Activated CD4-positive, alpha-beta memory T cell treated with anti-CD3 and anti-CD28 coated beads, Interleukin-2, amount 10 ng/mL, durations not matched to agents 7 days and 5 days (primary cell): ENCODE results near the gene INTS1. TPM values are rescaled to one million over a fixed set of nuclear protein-coding genes. Genes with fewer than 3 reads are reported as not detected.
"Not testable (repeated sequence)": the region's sequence is repeated elsewhere in the genome, so short reads cannot be mapped to it uniquely, and the experiment has no call there.

ENCODE experiments used
- CTCF ChIA-PET: fragments of 350-600 bp; sonication (Branson Sonifier 250); formaldehyde crosslinking; loops from one replicate; lab custom pipeline; 2021; ENCODE audit warnings: antibody characterized with exemption, inconsistent platforms; lab: Charles Lee
- POLR2A ChIA-PET: fragments of 350-600 bp; sonication (Branson Sonifier 250); formaldehyde crosslinking; loops from one replicate; lab custom pipeline; 2021; ENCODE audit warnings: antibody characterized with exemption; lab: Charles Lee
- DNase-seq: peaks from one replicate; pipeline ENCODE4 v3.0.0-alpha.2; 2020
- H3K27ac Mint-ChIP-seq: one replicate; pipeline ENCODE4 v1.8.0; 2021; ENCODE audit warnings: mild to moderate bottlenecking, mixed read lengths
- H3K27me3 Mint-ChIP-seq: one replicate; pipeline ENCODE4 v1.8.0; 2021; ENCODE audit warnings: mixed read lengths
- H3K36me3 Mint-ChIP-seq: one replicate; pipeline ENCODE4 v1.8.0; 2021; ENCODE audit warnings: low read depth, mixed read lengths
- H3K4me1 Mint-ChIP-seq: one replicate; pipeline ENCODE4 v1.8.0; 2021; ENCODE audit warnings: mixed read lengths
- H3K4me3 Mint-ChIP-seq: one replicate; pipeline ENCODE4 v1.8.0; 2021; ENCODE audit warnings: mild to moderate bottlenecking, mixed read lengths
- H3K9me3 Mint-ChIP-seq: one replicate; pipeline ENCODE4 v1.8.0; 2021; ENCODE audit warnings: mixed read lengths
- total RNA-seq, 2 experiments: library from RNA; stranded (reverse); gene quantifications; one replicate each; pipeline ENCODE4 v1.2.3, GENCODE V29; 2021

INTS1 gene
- total RNA-seq, 2 experiments from 2014 or later: 79.2 to 87.5 TPM

DNA sequence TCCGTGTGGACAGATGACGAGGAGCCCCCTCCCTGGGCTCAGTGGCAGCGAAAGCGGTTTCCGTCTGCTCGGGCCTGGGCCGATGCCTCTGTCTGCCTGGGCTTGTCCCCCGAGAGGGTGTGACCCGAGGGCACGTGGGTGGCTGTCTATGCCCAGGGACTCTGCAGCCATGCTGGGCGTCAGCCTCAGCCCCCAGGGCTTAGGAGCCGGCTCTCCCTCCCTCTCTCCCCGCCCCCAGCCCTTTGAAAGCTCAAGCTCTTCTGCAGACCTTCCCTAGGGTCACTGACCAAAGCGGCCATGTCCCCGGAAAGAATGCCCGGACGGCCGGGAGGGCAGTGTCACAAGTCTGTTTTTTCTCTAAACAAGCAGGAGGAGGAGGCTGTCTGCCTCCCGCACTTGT lies 52.0 kb downstream of the INTS1 start:
- no peak for DNase-seq
- H3K4me3 Mint-ChIP-seq: no peak overlapping the region
- ChIA-PET CTCF (no interaction called here), POLR2A (no interaction called here)
- H3K4me1 Mint-ChIP-seq: no peaks in the 10 kb centered on the region
- H3K9me3 Mint-ChIP-seq: no peaks in the 10 kb centered on the region
- H3K27me3 Mint-ChIP-seq: no peaks in the 10 kb centered on the region
- H3K27ac Mint-ChIP-seq: no peak overlapping the region
- no peaks in the 10 kb centered on the region for H3K36me3 Mint-ChIP-seq

DNA sequence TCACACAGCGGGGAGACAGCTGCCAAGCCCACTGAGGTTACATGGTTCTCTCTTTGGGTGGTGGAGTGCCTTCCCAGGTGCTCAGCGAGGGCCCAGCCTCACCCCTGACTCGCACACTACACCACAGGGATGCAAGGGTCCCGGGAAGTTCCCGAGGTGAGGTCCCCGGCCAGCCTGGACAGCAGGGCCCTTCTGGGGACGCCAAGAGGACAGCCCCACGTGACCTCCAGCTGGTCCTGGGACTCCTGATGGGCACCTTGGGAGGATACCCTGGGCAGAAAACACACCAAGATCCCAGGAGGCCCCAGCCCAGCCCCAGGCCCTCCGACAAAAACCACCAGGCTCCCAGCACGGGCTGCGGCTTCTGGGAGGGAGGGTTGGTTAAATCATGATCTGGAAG lies 53.2 kb downstream of the INTS1 start:
- ChIA-PET CTCF (no interaction called here), POLR2A (no interaction called here)
- no peak overlapping the region for H3K27ac Mint-ChIP-seq
- H3K9me3 Mint-ChIP-seq: no peaks in the 10 kb centered on the region
- no peaks in the 10 kb centered on the region for H3K4me1 Mint-ChIP-seq
- H3K36me3 Mint-ChIP-seq: no peaks in the 10 kb centered on the region
- no peaks in the 10 kb centered on the region for H3K27me3 Mint-ChIP-seq
- H3K4me3 Mint-ChIP-seq: no peak overlapping the region
- DNase-seq: no peak

DNA sequence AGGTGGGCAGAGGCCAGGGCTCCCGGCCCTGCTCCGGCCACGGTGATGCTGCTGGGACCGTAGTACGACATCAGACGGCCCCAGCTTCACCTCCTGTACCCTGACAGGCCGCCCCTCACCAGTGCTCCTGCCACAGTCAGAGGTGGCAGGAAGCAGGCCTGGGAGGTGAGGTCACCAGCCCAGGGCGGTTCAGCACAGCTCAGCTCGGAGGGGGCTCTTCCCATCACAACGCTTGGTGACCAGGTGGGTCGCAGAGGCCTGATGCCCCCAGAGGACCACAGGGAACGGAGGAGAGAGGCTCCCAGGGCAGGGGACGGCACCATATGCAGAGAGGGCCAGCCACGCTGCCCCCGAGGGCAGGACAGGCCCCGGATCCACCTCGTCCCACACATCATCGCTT lies 53.8 kb downstream of the INTS1 start:
- CTCF ChIA-PET: no interaction called here
- no peaks in the 10 kb centered on the region for H3K27me3 Mint-ChIP-seq
- no peaks in the 10 kb centered on the region for H3K4me1 Mint-ChIP-seq
- no peak for DNase-seq
- H3K27ac Mint-ChIP-seq: no peak overlapping the region
- H3K9me3 Mint-ChIP-seq: no peaks in the 10 kb centered on the region
- POLR2A ChIA-PET: no interaction called here
- H3K36me3 Mint-ChIP-seq: no peaks in the 10 kb centered on the region
- H3K4me3 Mint-ChIP-seq: no peak overlapping the region

DNA sequence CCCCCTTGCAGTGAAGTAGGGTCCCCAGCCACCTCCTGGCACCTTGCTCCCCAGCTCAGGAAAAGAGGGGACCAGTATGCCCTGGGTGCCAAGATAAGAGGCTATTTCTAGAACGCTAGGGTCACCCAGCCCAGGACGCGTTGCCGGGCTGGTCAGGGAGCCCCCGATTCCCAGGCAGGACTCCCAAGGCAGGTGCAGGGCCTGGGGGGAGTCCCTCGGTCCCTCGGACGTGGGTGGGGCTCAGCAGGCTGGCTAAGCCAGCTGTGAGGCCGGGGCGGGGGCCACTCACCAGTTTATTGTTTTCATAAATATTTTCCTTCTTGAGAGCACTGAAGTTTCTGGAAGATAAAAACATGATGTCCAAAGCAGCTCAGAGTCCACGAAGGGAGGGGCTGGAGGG lies 54.2 kb downstream of the INTS1 start:
- Mint-ChIP-seq H3K4me3 (no peak overlapping the region), H3K4me1 (no peaks in the 10 kb centered on the region), H3K27ac (no peak overlapping the region), H3K9me3 (no peaks in the 10 kb centered on the region), H3K27me3 (no peaks in the 10 kb centered on the region), H3K36me3 (no peaks in the 10 kb centered on the region)
- no peak for DNase-seq
- CTCF ChIA-PET: no interaction called here
- POLR2A ChIA-PET: no interaction called here

DNA sequence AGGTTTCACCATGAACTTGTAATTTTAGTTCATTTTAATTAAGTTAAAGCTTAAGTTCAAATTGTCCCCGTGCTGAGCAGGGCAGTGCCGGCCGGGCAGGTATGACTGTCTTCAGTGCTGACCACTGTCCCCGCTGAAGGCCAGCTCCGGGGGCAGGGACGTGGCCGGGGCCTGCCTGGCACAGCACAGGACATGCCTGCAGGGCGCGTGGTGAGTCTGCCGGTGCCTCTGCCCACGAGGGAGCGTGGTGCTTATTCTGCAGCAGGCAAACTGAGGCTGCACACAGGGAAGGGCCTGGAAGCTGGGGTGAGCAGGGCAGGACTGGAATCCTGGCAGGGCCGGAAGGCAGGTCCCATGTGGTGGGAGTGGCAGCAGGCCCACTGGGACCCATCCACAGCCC lies 54.7 kb downstream of the INTS1 start:
- H3K36me3 Mint-ChIP-seq: no peaks in the 10 kb centered on the region
- H3K4me3 Mint-ChIP-seq: no peak overlapping the region
- H3K27ac Mint-ChIP-seq: no peak overlapping the region
- CTCF ChIA-PET: no interaction called here
- POLR2A ChIA-PET: no interaction called here
- H3K9me3 Mint-ChIP-seq: no peaks in the 10 kb centered on the region
- no peaks in the 10 kb centered on the region for H3K4me1 Mint-ChIP-seq
- no peak for DNase-seq
- H3K27me3 Mint-ChIP-seq: no peaks in the 10 kb centered on the region

DNA sequence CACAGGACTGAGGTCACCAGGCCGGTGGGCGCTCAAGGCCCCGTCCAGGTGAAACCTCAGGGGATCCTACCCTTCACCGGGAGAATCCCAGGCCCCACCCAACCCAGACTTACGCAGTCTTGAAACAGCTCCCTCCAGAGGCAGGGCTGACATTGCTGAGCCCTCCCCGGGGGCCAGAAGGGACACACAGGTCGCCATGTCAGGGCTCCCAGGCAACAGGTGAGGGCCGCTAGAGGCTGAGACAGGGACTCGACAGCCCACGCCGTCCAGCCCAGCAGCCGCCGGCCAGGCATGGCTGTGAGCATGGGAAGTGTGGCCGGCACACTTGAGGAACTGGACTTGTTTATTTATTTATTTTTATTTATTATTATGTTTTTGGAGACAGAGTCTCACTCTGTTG lies 55.2 kb downstream of the INTS1 start:
- CTCF ChIA-PET: no interaction called here
- H3K4me1 Mint-ChIP-seq: no peaks in the 10 kb centered on the region
- H3K9me3 Mint-ChIP-seq: no peaks in the 10 kb centered on the region
- no peak overlapping the region for H3K27ac Mint-ChIP-seq
- H3K4me3 Mint-ChIP-seq: no peak overlapping the region
- POLR2A ChIA-PET: no interaction called here
- no peaks in the 10 kb centered on the region for H3K36me3 Mint-ChIP-seq
- no peaks in the 10 kb centered on the region for H3K27me3 Mint-ChIP-seq
- DNase-seq: no peak

DNA sequence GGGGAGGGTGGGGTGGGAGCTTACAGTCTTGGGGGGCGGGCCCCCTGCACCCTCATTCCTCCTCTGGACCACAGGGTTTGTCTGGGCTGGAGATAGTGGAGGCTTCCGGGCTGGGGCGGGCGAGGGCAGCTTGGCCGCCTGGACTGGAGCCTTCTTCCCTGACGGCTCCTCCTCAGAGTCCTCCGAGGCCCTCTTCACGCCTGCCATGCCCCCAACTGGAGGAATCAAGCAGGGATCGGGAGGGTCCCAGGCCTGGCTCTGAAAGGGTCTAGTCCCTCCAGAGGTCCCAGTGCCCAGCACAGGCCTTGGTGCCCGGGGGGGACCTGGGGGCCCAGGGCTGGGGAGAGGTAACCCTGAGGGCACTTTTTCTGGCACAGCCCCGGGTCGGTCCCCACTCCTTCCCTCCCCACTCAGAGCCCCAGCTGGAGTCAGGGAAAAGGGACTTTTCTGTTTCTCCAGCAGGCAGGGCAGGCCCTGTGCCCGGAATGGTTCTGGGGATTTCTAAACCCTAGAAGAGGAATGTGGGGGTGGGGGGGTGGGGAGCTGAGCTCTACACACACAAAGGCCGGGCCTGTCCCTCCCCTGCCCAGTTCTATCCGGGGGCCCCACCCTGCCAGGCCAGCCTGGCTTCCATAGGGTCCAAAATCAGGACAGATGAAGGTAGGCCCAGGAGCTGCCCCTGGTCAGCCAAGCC lies 56.5 kb downstream of the INTS1 start:
- POLR2A ChIA-PET: no interaction called here
- no peaks in the 10 kb centered on the region for H3K4me1 Mint-ChIP-seq
- H3K27ac Mint-ChIP-seq: no peak overlapping the region
- CTCF ChIA-PET: no interaction called here
- no peaks in the 10 kb centered on the region for H3K27me3 Mint-ChIP-seq
- no peak for DNase-seq
- no peaks in the 10 kb centered on the region for H3K36me3 Mint-ChIP-seq
- no peaks in the 10 kb centered on the region for H3K9me3 Mint-ChIP-seq
- no peak overlapping the region for H3K4me3 Mint-ChIP-seq

DNA sequence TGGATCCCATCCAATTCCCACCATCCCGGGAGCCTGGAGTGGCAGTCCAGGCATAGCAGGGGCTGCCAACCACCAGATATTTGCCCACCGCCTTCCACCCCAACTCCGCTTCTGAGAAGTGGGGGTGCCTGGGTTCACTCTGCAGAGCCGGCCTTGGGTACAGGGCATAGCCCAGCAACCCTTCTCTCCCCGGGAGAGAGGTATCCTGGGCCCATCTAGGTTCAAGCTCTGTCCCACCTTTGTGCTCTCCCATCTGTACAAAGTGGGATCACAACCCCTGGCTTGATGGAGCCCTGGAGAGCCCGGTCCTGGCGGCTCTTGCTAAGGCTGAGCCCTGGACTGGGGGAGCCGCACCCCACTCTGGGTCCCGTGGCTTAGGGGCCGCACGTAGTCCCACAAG lies 57.1 kb downstream of the INTS1 start:
- no peaks in the 10 kb centered on the region for H3K4me1 Mint-ChIP-seq
- H3K27me3 Mint-ChIP-seq: no peaks in the 10 kb centered on the region
- ChIA-PET POLR2A (no interaction called here), CTCF (no interaction called here)
- DNase-seq: no peak
- no peaks in the 10 kb centered on the region for H3K9me3 Mint-ChIP-seq
- no peak overlapping the region for H3K4me3 Mint-ChIP-seq
- H3K36me3 Mint-ChIP-seq: no peaks in the 10 kb centered on the region
- H3K27ac Mint-ChIP-seq: no peak overlapping the region

DNA sequence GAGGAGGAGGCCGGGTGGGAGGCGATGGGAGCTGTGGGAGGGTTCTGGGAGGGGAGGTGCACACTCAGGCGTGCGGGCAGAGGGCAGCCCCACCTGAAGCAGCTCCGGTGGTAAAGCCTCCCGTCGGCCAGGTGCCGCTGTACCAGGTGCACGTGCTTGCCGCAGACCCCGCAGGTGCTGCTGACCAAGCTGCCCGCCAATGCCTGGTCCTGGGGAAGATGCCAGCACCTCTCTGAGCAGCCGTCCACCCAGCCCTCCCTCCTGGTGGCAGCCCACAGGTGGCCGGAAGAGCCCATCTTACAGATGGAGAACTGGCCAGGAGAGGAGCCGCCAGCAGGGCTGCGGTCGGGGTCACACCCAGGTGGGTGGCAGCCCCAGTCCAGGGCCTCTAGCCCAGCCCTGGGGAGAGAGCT lies 57.6 kb downstream of the INTS1 start:
- Mint-ChIP-seq H3K27ac (no peak overlapping the region), H3K9me3 (no peaks in the 10 kb centered on the region), H3K4me3 (no peak overlapping the region), H3K36me3 (no peaks in the 10 kb centered on the region), H3K27me3 (no peaks in the 10 kb centered on the region), H3K4me1 (no peaks in the 10 kb centered on the region)
- ChIA-PET CTCF (no interaction called here), POLR2A (no interaction called here)
- DNase-seq: no peak

DNA sequence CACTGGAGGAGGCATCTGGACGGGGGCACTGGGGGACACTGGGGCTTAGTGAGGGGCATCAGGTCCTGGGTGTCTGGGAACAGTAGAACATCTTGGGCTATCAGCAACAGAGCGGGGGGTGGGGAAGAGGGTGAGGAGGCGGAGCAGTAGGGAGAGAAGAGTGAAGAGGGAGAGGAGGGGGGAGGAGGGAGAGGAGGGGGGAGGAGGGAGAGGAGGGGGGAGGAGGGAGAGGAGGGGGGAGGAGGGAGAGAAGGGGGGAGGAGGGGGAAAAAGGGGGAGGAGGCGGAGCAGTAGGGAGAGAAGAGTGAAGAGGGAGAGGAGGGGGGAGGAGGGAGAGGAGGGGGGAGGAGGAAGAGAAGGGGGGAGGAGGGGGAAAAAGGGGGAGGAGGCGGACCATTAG lies 58.2 kb downstream of the INTS1 start:
- H3K27ac Mint-ChIP-seq, POLR2A ChIA-PET, H3K4me3 Mint-ChIP-seq, H3K27me3 Mint-ChIP-seq, H3K4me1 Mint-ChIP-seq, H3K36me3 Mint-ChIP-seq, CTCF ChIA-PET, H3K9me3 Mint-ChIP-seq, DNase-seq: not testable (repeated sequence)

DNA sequence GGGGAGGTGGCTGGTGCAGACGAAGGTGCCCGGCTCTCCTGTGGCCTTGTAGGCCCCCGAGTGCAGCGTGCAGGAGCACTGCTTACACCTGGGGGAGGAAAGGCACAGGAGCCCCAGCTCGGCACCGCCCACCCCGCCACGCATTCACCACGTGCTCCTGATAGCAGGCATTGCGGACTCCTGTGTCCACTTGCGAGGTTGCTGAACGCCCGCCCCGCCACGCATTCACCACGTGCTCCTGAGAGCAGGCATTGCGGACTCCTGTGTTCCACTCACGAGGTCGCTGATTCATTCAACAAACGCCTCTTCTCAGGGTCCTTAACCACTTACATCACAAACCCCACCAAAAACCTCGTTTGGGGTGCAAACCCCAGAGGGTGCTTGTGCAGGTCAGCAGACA lies 58.8 kb downstream of the INTS1 start:
- H3K27me3 Mint-ChIP-seq: no peaks in the 10 kb centered on the region
- no peaks in the 10 kb centered on the region for H3K36me3 Mint-ChIP-seq
- CTCF ChIA-PET: no interaction called here
- H3K9me3 Mint-ChIP-seq: no peaks in the 10 kb centered on the region
- no peak overlapping the region for H3K27ac Mint-ChIP-seq
- POLR2A ChIA-PET: no interaction called here
- H3K4me3 Mint-ChIP-seq: no peak overlapping the region
- DNase-seq: no peak
- H3K4me1 Mint-ChIP-seq: no peaks in the 10 kb centered on the region

DNA sequence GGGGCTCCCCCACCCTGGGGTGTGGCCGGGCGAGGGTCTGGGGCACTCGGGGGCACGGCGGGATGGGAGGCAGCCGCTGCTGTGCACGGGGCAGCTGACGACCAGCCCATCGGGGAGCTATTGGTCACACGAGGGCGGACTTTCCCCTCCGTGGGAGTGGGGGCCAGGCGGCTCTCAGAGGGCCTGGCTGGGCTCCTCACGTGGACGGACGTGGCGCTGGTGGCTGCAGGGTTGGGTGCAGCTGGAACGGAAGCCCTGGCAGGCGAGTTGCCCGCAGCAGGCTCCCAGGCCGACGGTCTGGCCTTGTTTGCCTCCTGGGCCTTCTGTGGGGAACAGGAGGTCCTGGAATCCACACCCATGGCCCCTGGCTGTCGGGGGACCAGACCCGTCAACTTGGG lies 59.3 kb downstream of the INTS1 start:
- Mint-ChIP-seq H3K27me3 (no peaks in the 10 kb centered on the region), H3K27ac (no peak overlapping the region), H3K4me3 (no peak overlapping the region), H3K36me3 (no peaks in the 10 kb centered on the region), H3K9me3 (no peaks in the 10 kb centered on the region), H3K4me1 (no peaks in the 10 kb centered on the region)
- CTCF ChIA-PET: no interaction called here
- DNase-seq: no peak
- POLR2A ChIA-PET: no interaction called here

DNA sequence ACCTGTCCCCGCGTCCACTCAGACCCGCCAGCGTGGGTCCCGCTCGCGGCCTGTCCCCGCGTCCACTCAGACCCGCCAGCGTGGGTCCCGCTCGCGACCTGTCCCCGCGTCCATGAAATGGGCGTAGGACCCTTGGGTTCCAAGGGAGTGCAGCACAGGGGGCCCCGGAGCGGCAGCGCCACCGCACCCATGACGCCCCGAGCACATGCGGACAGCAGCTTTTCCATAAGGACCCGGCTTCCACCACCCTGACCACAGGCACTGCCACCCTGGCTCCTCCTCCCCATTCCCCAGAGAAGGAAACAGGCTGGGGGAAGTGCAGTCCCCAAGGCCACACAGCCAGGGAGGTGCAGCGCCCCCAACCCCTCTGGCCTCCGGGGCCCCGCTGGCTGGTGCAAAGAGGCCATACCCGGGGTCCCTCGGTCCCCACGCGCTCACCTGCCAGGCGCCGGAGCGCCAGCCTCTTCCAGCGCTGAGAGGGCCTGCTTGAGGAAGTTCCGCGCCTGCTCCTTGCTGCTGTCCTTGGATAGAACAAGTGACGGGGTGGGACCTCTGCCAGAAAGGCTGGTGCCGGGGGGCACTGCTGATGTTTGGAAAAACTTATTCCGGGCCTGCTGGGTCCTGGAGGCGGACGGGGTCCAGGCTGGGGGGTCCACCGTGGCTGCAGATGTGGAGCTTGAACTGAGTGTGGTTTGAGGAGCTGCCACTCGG lies 59.8 kb downstream of the INTS1 start:
- CTCF ChIA-PET: no interaction called here
- POLR2A ChIA-PET: no interaction called here
- no peak overlapping the region for H3K27ac Mint-ChIP-seq
- no peaks in the 10 kb centered on the region for H3K27me3 Mint-ChIP-seq
- H3K4me3 Mint-ChIP-seq: no peak overlapping the region
- no peaks in the 10 kb centered on the region for H3K4me1 Mint-ChIP-seq
- no peaks in the 10 kb centered on the region for H3K9me3 Mint-ChIP-seq
- H3K36me3 Mint-ChIP-seq: no peaks in the 10 kb centered on the region
- DNase-seq: no peak

DNA sequence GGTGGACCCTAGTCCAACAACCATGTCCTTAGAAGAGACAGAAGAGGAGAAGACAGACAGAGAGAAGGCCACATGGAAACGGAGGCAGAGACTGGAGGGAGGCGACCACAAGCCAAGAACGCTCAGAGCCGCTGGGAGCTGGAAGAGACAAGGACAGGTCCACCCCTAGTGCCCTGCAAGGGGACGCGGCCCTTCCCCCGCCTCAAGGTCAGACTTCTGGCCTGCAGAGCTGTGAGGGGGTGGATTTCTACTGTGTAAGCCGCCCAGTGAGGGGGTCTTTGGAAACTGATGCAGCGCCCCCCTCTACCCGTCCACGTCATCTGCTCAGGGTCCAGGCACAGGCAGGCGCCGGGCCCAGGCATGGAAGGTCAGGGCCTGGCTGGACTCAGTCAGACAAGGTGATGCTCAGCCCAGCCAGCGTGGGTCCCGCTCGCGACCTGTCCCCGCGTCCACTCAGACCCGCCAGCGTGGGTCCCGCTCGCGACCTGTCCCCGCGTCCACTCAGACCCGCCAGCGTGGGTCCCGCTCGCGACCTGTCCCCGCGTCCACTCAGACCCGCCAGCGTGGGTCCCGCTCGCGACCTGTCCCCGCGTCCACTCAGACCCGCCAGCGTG lies 60.5 kb downstream of the INTS1 start:
- POLR2A ChIA-PET, H3K9me3 Mint-ChIP-seq, CTCF ChIA-PET, H3K27me3 Mint-ChIP-seq, H3K4me3 Mint-ChIP-seq, H3K36me3 Mint-ChIP-seq, H3K4me1 Mint-ChIP-seq, H3K27ac Mint-ChIP-seq, DNase-seq: not testable (repeated sequence)
